ENCODE results near the gene CDA.

DNA sequence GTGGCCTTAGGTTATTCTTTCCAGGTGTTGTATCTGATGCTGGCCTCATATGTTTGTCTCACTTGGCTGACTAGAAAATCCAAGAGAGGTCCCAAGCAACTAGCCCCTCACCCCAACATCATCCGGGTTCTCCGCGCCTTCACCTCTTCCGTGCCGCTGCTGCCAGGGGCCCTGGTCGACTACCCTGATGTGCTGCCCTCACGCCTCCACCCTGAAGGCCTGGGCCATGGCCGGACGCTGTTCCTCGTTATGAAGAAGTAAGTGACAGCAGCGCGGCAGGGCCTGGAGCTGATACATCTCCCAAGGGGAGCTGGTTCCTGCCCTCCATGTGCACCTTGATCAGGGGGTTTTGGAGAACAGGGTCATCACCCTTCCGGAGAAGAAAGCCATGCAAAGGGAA lies 55.5 kb downstream of the CDA start:
- TF ChIP-seq EZH2phosphoT487 (conservative IDR thresholded peaks at IDR 0.05; ENCODE audit: low read length): no peak
- TF ChIP-seq, protein P1, sequence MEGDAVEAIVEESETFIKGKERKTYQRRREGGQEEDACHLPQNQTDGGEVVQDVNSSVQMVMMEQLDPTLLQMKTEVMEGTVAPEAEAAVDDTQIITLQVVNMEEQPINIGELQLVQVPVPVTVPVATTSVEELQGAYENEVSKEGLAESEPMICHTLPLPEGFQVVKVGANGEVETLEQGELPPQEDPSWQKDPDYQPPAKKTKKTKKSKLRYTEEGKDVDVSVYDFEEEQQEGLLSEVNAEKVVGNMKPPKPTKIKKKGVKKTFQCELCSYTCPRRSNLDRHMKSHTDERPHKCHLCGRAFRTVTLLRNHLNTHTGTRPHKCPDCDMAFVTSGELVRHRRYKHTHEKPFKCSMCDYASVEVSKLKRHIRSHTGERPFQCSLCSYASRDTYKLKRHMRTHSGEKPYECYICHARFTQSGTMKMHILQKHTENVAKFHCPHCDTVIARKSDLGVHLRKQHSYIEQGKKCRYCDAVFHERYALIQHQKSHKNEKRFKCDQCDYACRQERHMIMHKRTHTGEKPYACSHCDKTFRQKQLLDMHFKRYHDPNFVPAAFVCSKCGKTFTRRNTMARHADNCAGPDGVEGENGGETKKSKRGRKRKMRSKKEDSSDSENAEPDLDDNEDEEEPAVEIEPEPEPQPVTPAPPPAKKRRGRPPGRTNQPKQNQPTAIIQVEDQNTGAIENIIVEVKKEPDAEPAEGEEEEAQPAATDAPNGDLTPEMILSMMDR (IDR thresholded peaks at IDR 0.05; ENCODE audit: insufficient read depth, low read length, poor library complexity, severe bottlenecking): no peak

All from SU-DHL-6 (cell line).